Hepatocyte (in vitro differentiated cells): ENCODE measurements around the gene JAG2.

Experiments
- CTCF ChIP-seq: fragments of 200-600 bp; sonication (generic); IDR thresholded peaks from 2 replicates; pipeline ENCODE4 v1.5.1; 2016; ENCODE audit warnings: antibody characterized with exemption, mild to moderate bottlenecking; ENCODE audit not compliant: poor library complexity
- EZH2 ChIP-seq: fragments of 200-600 bp; sonication (generic); IDR thresholded peaks from 2 replicates; pipeline ENCODE4 v1.6.1; 2016; ENCODE audit warnings: antibody characterized with exemption, mild to moderate bottlenecking, borderline replicate concordance

- no peak for TF ChIP-seq EZH2
- no peak for TF ChIP-seq CTCF
Measured at GRCh38 chr14:105203701-105204100, 35.1 kb upstream of the JAG2 start.
